Endodermal cell (in vitro differentiated cells): ENCODE results near the gene PKP3. TPM values are rescaled to one million over a fixed set of nuclear protein-coding genes. Genes with fewer than 3 reads are reported as not detected.

Experiments used
- DNase-seq: peaks from one replicate; pipeline ENCODE4 v3.0.0-alpha.2; 2017
- H3K27ac ChIP-seq: 2 replicates; pipeline ENCODE4 v1.5.1; 2013; ENCODE audit warnings: mild to moderate bottlenecking, low read depth, low read length, moderate library complexity
- H3K27me3 ChIP-seq: 2 replicates; pipeline ENCODE4 v1.6.1; 2013; ENCODE audit warnings: mild to moderate bottlenecking, low read length, moderate library complexity; ENCODE audit not compliant: insufficient read depth, control insufficient read depth, poor library complexity, severe bottlenecking
- H3K36me3 ChIP-seq: 2 replicates; pipeline ENCODE4 v1.7.0; 2013; ENCODE audit warnings: mild to moderate bottlenecking, low read length, moderate library complexity; ENCODE audit not compliant: control insufficient read depth, insufficient read depth
- H3K4me1 ChIP-seq: one replicate; pipeline ENCODE4 v1.7.0; 2013; ENCODE audit warnings: low read length; ENCODE audit not compliant: control insufficient read depth, insufficient read depth
- H3K4me3 ChIP-seq: 2 replicates; pipeline ENCODE4 v1.5.1; 2013; ENCODE audit warnings: mild to moderate bottlenecking, low read length, moderate library complexity
- H3K9ac ChIP-seq: 2 replicates; pipeline ENCODE4 v1.6.1; 2013; ENCODE audit warnings: mild to moderate bottlenecking, low read length, moderate library complexity; ENCODE audit not compliant: poor library complexity, severe bottlenecking; ENCODE audit errors: extremely low read depth
- H3K9me3 ChIP-seq: 2 replicates; pipeline ENCODE4 v1.6.1; 2013; ENCODE audit warnings: mild to moderate bottlenecking, low read length, moderate library complexity; ENCODE audit not compliant: control insufficient read depth
- H3K27ac Mint-ChIP-seq: 2 replicates; pipeline ENCODE4 v1.8.0; 2020; ENCODE audit warnings: mixed read lengths
- H3K27me3 Mint-ChIP-seq: 2 replicates; pipeline ENCODE4 v1.8.0; 2021; ENCODE audit warnings: mild to moderate bottlenecking, mixed read lengths; ENCODE audit not compliant: insufficient read depth
- H3K36me3 Mint-ChIP-seq: 2 replicates; pipeline ENCODE4 v1.8.0; 2020; ENCODE audit warnings: low read depth, mixed read lengths
- H3K4me1 Mint-ChIP-seq: 2 replicates; pipeline ENCODE4 v1.8.0; 2020; ENCODE audit warnings: mixed read lengths
- H3K4me3 Mint-ChIP-seq: 2 replicates; pipeline ENCODE4 v1.8.0; 2020; ENCODE audit warnings: mild to moderate bottlenecking, moderate library complexity, mixed read lengths
- H3K9me3 Mint-ChIP-seq: 2 replicates; pipeline ENCODE4 v1.8.0; 2020; ENCODE audit warnings: mild to moderate bottlenecking, mixed read lengths
- WGBS, 2 experiments: methylation state at CpG; one replicate each; pipeline versions ENCODE4 v1.1.5 to v1.1.7; 2013; ENCODE audit warnings: missing lambda C conversion rate in 2 of 2, mixed read lengths in 1 of 2; ENCODE audit not compliant: insufficient coverage in 1 of 2, insufficient read length in 1 of 2; 5-methylcytosine and 5-hydroxymethylcytosine counted together
- total RNA-seq, 2 donors: library from RNA; stranded (reverse); fragmentation: NEBNext Ultra II Directional in 1 of 2; extraction: Animal tissue kit (Norgen Biotek cat#: 25700) in 1 of 2; gene quantifications; 2 replicates in 1 of 2; 3 replicates in 1 of 2; pipeline ENCODE4 v1.2.1, GENCODE V29; 2021
- TF ChIP-seq, protein P1 (sequence below): fragments of 200-600 bp; sonication (generic); conservative IDR thresholded peaks from 2 replicates; pipeline ENCODE4 v1.5.0; 2021; ENCODE audit warnings: antibody characterized with exemption, mild to moderate bottlenecking

The PKP3 gene
- total RNA-seq, 2 donors from 2014 or later, result 35.4 to 44.8 TPM

DNA sequence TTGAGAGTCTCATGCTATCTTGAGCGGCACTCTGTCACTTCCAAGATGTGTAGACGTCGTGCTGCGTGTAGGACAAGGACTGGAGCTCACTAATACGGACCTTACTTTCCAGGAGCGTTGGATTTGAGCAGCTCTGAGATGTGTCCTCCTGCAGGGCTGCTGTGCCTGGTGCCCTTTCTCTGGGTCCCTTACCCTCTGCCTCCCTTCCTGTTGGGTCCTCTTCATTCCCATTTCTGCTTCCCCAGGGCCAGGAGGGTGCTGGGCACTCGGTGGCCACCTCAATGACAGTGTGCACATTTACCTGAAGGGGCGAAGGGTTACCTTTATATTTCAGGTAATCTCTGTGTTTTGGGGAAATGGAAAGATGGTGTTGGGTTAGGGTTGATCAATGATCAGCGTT, 60.0 kb downstream of the PKP3 start:
- no peak overlapping the region for H3K27ac Mint-ChIP-seq
- no peak overlapping the region for H3K27ac ChIP-seq

More for the DNA sequence above, 60.0 kb downstream of the PKP3 start:
- Histone ChIP-seq H3K36me3 (peaks cover 35% of the 10 kb centered on the region), H3K9me3 (no peaks in the 10 kb centered on the region), H3K4me3 (no peak overlapping the region), H3K4me1 (peaks cover 4% of the 10 kb centered on the region), H3K9ac (no peak overlapping the region), H3K27me3 (no peaks in the 10 kb centered on the region)
- Mint-ChIP-seq H3K4me1 (peaks cover 7% of the 10 kb centered on the region), H3K36me3 (peaks cover 36% of the 10 kb centered on the region), H3K27me3 (no peaks in the 10 kb centered on the region), H3K9me3 (no peaks in the 10 kb centered on the region), H3K4me3 (no peak overlapping the region)
- TF ChIP-seq, protein P1, sequence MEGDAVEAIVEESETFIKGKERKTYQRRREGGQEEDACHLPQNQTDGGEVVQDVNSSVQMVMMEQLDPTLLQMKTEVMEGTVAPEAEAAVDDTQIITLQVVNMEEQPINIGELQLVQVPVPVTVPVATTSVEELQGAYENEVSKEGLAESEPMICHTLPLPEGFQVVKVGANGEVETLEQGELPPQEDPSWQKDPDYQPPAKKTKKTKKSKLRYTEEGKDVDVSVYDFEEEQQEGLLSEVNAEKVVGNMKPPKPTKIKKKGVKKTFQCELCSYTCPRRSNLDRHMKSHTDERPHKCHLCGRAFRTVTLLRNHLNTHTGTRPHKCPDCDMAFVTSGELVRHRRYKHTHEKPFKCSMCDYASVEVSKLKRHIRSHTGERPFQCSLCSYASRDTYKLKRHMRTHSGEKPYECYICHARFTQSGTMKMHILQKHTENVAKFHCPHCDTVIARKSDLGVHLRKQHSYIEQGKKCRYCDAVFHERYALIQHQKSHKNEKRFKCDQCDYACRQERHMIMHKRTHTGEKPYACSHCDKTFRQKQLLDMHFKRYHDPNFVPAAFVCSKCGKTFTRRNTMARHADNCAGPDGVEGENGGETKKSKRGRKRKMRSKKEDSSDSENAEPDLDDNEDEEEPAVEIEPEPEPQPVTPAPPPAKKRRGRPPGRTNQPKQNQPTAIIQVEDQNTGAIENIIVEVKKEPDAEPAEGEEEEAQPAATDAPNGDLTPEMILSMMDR, result no peak
- 95 to 97% methylated on average over 7 to 9 of the region's 9 CpGs for WGBS, 2 experiments
- no peak for DNase-seq

Other genes with a start within 250 kb of the PKP3 start
- not detected for gene SCGB1C1, start 201.1 kb upstream of the PKP3 start, total RNA-seq
- gene BET1L, start 186.8 kb upstream of the PKP3 start, total RNA-seq, result 10 to 100 TPM; 47.4 to 63.7 TPM
- gene RIC8A, start 186.5 kb upstream of the PKP3 start, total RNA-seq, result 10 to 100 TPM; 77.1 to 92.6 TPM
- gene SIRT3, start 157.9 kb upstream of the PKP3 start, total RNA-seq, result 10 to 100 TPM; 18.1 to 28.6 TPM
- gene PSMD13, start 157.2 kb upstream of the PKP3 start, total RNA-seq, result 100 to 1,000 TPM; 120 to 134 TPM
- not detected for gene NLRP6, start 115.8 kb upstream of the PKP3 start, total RNA-seq
- gene PGGHG, start 105.1 kb upstream of the PKP3 start, total RNA-seq, result 100 to 1,000 TPM; 129 to 186 TPM
- not detected for gene IFITM5, start 94.7 kb upstream of the PKP3 start, total RNA-seq
- gene IFITM2, start 86.4 kb upstream of the PKP3 start, total RNA-seq, result 100 to 1,000 TPM; 262 to 367 TPM
- gene IFITM1, start 80.2 kb upstream of the PKP3 start, total RNA-seq, result 100 to 1,000 TPM; 211 to 558 TPM
- 100 to 1,000 TPM; 257 to 389 TPM for gene IFITM3, start 73.3 kb upstream of the PKP3 start, total RNA-seq
- gene B4GALNT4, start 24.7 kb upstream of the PKP3 start, total RNA-seq, result 100 to 1,000 TPM; 109 to 118 TPM
- gene SIGIRR, start 20.8 kb downstream of the PKP3 start, total RNA-seq, result 10 to 100 TPM; 63.3 to 67.4 TPM
- 10 to 100 TPM; 16.8 to 17.8 TPM for gene ANO9, start 47.8 kb downstream of the PKP3 start, total RNA-seq
- 10 to 100 TPM; 55.2 to 56.1 TPM for gene PTDSS2, start 56.1 kb downstream of the PKP3 start, total RNA-seq
- gene RNH1, start 113.0 kb downstream of the PKP3 start, total RNA-seq, result 10 to 100 TPM; 42.7 to 43.2 TPM
- gene HRAS, start 141.4 kb downstream of the PKP3 start, total RNA-seq, result 10 to 100 TPM; 64.8 to 68.2 TPM
- 1 to 10 TPM; 3.0 to 4.3 TPM for gene LRRC56, start 143.3 kb downstream of the PKP3 start, total RNA-seq
- 10 to 100 TPM in 1 of 2 donors, 1 to 10 TPM in 1; 8.5 to 13.3 TPM for gene LMNTD2, start 166.5 kb downstream of the PKP3 start, total RNA-seq
- 10 to 100 TPM; 34.2 to 36.3 TPM for gene RASSF7, start 166.8 kb downstream of the PKP3 start, total RNA-seq
- 10 to 100 TPM; 43.4 to 48.0 TPM for gene PHRF1, start 182.3 kb downstream of the PKP3 start, total RNA-seq
- gene IRF7, start 221.7 kb downstream of the PKP3 start, total RNA-seq, result 10 to 100 TPM in 1 of 2 donors, 1 to 10 TPM in 1; 9.3 to 16.8 TPM
- gene CDHR5, start 230.7 kb downstream of the PKP3 start, total RNA-seq, result under 1 TPM; 0.13 to 0.27 TPM
- gene SCT, start 233.0 kb downstream of the PKP3 start, total RNA-seq, result 1 to 10 TPM; 3.9 to 6.1 TPM
- gene DRD4, start 243.1 kb downstream of the PKP3 start, total RNA-seq, result 1 to 10 TPM; 1.8 to 2.7 TPM